Midbrain (tissue), 1 donor: ENCODE measurements around the gene CDK18.
"Not testable (repeated sequence)": the region's sequence is repeated elsewhere in the genome, so short reads cannot be mapped to it uniquely, and the experiment has no call there.

Experiments used
- DNase-seq: peaks from one replicate; lab custom pipeline; 2025; lab: John Stamatoyannopoulos, UW

The CDK18 gene

GRCh38 chr1:205481218-205481617 is 23.3 kb upstream of the CDK18 start:
- DNase-seq = no peak

GRCh38 chr1:205481629-205482151 is 22.8 kb upstream of the CDK18 start:
- no peak for DNase-seq

- DNase-seq = not testable (repeated sequence)
Observed at GRCh38 chr1:205482587-205482986, 21.9 kb upstream of the CDK18 start.

- DNase-seq = no peak
Observed at GRCh38 chr1:205483372-205483771, 21.1 kb upstream of the CDK18 start.

DNA sequence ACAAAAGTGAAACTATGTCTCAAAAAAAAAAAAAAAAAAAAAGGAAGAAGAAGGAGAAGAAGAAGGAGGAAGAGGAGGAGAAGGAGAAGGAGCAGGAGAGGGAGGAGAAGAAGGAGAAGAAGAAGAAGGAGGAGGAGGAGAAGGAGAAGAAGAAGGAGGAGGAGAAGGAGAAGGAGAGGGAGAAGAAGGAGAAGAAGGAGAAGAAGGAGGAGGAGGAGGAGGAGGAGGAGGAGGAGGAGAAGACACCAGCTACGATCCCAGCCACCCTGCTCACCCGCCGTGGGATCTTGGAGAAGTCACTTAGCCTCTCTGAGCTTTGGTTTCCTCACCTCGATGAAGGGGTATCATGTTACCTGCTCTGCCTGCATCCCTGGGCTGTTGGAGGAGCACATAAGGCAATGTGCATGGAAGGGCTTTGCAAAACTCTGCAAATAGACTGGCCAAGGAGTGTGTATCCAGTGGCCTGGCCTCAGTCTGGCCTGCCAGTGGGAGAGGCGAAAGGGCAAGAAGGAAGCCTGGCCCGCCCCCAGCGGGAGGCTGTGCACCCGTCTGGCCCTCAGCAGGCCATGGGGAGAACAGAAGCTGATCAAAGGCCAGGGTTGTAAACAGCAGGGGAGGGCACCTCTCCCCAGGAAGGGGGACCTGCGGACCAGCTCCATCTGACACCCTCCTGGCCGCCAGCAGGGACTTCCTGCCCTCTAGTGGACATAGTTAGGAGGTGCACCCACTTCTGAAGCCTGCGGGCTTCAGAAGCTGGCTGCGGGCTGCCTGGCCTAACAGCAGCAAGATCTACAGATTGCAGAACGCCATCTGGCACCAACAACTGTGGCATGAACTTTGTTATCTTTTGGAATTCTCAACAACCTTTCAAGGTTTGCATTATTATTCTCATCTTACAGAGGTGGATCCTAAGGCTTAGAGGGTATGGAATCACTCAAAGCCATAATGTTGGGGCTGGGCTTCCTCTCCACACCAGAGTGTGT is 19.2 kb upstream of the CDK18 start:
- peak; percentile 82 for DNase-seq

DNA sequence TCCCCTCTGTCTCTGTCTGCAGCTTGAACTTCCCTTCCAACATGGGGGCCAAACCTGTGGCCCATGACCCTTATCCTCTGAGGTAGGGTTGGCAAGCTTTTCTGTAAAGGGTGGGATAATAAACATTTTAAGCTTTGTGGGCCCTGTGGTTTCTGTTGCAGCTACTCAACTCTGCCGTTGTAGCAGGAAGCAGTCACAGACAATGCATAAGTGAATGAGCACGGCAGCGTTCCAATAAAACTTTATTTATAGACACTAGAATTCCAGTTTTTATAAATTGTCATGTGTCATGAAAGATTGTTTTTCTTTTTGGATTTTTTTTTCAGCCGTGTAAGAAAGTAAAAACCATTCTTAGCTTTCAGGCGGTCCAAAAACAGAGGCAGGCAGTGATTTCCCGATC is 18.2 kb upstream of the CDK18 start:
- DNase-seq = no peak

- DNase-seq = peak; percentile 72
Observed at GRCh38 chr1:205488074-205488723, 16.3 kb upstream of the CDK18 start.

- DNase-seq = no peak
Observed at GRCh38 chr1:205491794-205492193, 12.7 kb upstream of the CDK18 start.

GRCh38 chr1:205492201-205492667 is 12.2 kb upstream of the CDK18 start:
- DNase-seq = no peak

DNA sequence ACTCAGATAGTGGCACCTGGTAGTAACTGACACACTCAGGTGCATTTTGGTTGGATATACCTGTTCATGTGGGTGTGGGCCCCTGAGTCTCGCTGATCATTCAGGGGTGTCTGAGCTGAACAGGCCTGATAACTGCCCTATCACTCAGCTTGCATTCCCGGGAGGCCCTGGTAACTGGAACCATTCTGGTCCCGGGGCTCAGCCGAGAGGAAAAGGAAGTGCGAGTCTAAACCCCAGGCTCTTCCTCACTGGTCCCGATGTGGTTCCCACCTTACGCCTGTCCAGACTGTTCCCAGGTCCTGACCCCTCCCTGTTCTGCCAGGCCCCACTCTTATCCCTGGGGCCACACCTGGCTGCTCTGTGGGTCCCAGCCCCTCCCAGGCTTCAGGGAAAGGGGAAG is 11.7 kb upstream of the CDK18 start:
- DNase-seq = no peak

DNA sequence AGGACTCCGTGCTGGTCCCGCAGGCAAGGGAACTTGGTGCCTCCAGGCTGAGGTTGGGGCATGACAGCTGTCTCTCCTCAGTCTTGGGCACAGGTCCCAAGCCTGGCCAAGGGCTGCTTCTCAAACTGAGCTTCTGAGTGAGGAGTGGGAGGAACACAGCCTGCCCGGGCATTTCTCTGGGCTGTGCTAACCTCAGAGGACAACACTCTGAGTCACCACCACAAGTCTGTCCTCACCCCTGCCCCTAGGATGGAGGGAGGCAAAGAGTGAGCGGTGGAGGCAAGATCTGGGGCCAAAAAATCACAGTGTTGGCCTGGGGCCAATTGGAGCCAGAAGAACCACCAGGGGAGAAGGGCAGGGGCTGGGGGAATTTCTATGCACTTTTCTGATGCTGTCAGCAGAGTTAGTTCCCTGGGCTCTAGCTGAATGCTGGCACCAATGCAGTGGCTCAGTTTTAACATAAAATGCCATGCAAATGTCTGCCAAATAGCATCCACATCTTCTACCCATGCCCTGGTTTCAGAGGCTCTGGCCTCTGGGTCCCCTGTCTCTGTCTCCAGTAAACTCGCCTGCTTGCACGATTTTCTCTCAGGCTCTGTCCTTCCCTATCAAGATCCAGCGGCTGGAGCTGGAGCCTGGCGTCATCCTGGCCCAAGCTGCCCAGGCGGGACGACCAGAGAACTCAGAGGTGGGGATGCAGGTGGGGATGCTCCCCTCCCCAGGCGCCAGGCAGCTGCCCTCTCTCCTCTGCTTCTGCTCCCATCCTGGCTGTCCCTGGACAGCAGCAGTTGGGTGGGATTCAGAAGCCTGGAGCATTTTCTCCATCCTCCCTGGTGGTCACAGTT is 11.0 kb upstream of the CDK18 start:
- no peak for DNase-seq

DNA sequence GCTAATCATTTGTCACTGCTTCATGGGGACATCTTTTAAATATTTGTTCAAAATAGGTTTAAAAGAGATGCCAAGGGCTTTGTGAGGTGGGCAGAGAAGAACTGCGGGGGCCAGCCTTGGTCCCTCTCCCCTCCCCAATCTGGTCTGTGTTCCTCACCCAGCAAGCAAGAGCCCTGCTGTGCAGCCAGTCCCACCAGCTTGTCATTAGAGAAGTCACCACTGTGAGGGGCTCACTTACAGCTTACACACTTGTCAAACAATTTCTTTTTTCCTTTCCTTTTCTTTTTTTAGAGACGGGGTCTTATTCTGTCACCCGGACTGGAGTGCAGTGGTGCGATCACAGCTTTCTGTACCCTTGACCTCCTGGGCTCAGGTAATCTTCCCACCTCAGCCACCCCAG is 10.4 kb upstream of the CDK18 start:
- no peak for DNase-seq

DNA sequence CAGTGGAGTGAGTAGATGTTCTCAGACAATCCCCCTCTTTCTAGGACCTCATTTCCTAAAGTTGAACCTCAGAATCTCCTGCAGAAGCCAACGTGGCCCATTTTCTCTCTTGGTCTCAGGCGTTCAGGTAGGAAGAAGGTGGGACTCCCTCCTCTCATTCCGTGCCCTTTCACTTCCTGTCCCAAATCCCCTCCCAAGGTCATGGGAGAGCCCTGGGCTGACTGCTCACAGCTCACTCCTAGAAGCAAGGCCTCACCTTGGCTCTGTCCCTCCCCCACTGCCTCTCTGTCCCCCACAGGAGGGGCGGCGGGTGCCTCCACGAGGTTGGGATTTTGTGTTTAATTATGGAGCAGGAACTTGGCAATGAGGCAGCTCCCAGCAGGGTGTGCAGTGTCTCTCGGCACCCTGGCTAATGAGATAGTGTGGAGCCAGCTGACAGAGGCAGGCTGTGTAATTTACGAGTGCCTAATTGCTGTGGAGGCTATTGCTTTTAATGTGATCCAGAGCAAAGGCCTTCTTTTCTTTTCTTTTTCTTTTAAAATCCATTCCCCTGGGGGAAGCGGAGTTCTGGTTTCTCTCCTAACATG is 9.1 kb upstream of the CDK18 start:
- DNase-seq = no peak

GRCh38 chr1:205496661-205497060 is 7.8 kb upstream of the CDK18 start:
- DNase-seq = no peak

DNA sequence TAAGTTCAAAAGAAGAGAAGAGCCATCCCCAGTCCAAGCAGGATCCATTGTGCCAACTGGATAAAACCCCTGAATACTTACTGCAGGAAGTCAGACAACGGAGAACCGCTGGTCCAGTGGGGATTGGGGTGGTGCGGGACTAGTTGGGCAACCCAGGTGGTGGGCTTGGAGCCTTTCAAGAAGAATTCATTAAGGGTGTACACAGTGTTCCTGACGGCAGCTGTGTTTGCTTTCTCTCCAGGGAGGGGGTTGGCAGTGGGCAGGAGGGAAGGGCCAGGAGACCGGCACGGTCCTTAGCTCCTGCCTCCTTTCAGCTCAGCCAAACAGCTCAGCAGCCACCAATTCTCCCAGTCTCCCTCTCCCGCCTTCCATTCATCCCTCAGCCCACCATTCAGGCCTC is 7.1 kb upstream of the CDK18 start:
- no peak for DNase-seq

DNA sequence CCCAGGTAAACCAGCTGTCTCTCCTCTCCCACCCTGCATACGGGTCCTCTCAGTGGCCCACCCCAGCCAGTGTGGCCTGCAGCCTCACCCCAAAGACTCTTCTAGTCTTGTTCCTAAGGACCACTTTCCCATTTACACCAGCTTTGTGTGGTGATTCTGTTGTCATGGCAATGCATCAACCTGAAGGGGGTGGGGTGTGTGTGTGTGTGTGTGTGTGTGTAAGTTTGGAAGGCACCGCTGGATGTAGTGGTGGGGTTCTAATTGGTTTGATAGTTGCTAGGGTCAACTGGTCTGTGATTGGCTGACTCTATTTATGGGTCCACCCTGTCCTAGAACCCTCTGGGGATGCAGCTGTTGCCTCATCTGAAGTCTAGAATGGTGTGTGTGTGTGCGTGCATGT is 4.7 kb upstream of the CDK18 start:
- DNase-seq = no peak

- DNase-seq = peak; percentile 7
Observed at GRCh38 chr1:205500240-205501233, 3.9 kb upstream of the CDK18 start.

- no peak for DNase-seq
Observed at GRCh38 chr1:205502111-205502810, 2.2 kb upstream of the CDK18 start.

- no peak for DNase-seq
Observed at GRCh38 chr1:205502992-205503391, 1.5 kb upstream of the CDK18 start.
